Measurements from ENCODE around the gene TPRN. TPM values are rescaled to one million over a fixed set of nuclear protein-coding genes. Genes with fewer than 3 reads are reported as not detected.

Gene TPRN
- total and polyA plus RNA-seq, 2 of the 4 experiments (the other 2 are of a cell fraction) = 1.8 to 5.3 TPM

DNA sequence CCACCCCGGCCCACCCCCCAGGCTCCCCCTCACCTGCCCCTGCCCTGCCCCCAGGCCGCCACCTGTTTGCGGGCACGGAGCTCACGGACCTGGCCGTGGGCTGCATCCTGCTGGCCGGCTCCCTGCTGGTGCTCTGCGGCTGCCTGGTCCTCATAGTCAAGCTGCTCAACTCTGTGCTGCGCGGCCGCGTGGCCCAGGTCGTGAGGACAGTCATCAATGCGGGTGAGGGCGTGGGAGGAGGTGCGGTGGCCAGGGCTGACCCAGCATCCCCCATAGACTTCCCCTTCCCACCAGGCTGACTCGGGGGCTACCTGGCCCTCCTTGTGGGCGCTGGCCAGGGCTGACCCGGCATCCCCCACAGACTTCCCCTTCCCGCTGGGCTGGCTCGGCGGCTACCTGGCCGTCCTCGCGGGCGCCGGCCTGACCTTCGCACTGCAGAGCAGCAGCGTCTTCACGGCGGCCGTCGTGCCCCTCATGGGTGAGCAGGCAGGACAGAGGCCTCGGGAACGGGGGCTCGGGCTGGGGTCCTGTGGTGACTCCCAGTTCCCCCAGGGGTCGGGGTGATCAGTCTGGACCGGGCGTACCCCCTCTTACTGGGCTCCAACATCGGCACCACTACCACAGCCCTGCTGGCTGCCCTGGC is 33.6 kb upstream of the TPRN start:
- Histone ChIP-seq H2AK9ac (replicated peaks; ENCODE audit: low read depth, low read length, poor library complexity) (no peak overlapping the region), H3K79me1 (ENCODE audit: low read depth in 1 of 2, low read length in 2 of 2) (peaks cover 8 to 27% of the 10 kb centered on the region in 2 experiments; a peak in 3 of 4 replicates), H2BK5ac (ENCODE audit: low read depth, low read length, poor library complexity, severe bottlenecking) (no peak overlapping the region), H4K5ac (ENCODE audit: low read depth, low read length) (no peak overlapping the region), H2AK5ac (ENCODE audit: low read depth, low read length) (no peak overlapping the region), H3K9me3 (ENCODE audit: control insufficient read depth, insufficient read depth, low read length) (no peaks in the 10 kb centered on the region), H3K18ac (ENCODE audit: low read depth, low read length) (no peak overlapping the region), H3K4me2 (ENCODE audit: low read depth, low read length) (no peak overlapping the region), H3K4me1 (ENCODE audit: control insufficient read depth, insufficient read depth, low read length) (peaks cover 5% of the 10 kb centered on the region; the same call in 1 of the 2 replicates), H3K27me3 (ENCODE audit: control insufficient read depth, insufficient read depth, low read length) (peaks cover 1% of the 10 kb centered on the region; the same call in 1 of the 2 replicates), H3K14ac (replicated peaks; ENCODE audit: low read depth, low read length) (no peak overlapping the region), H3K4me3 (ENCODE audit: insufficient read depth, low read depth, low read length) (no peak overlapping the region), H3K36me3 (ENCODE audit: control insufficient read depth, insufficient read depth, low read length) (no peaks in the 10 kb centered on the region), H2BK15ac (ENCODE audit: low read depth, low read length) (no peak overlapping the region), H2BK20ac (ENCODE audit: low read depth, low read length) (no peak overlapping the region), H2BK120ac (ENCODE audit: low read depth, low read length) (no peak overlapping the region), H2AFZ (replicated peaks; ENCODE audit: low read length, poor library complexity) (no peak overlapping the region), H4K20me1 (ENCODE audit: insufficient read depth, low read length) (peaks cover 6% of the 10 kb centered on the region; the same call in 1 of the 2 replicates), H3K9me1 (ENCODE audit: insufficient read depth, low read length) (no peaks in the 10 kb centered on the region), H3K23ac (ENCODE audit: low read depth, low read length) (no peak overlapping the region), H4K8ac (ENCODE audit: low read depth in 2 of 2, low read length in 2 of 2) (no peak overlapping the region), H4K91ac (ENCODE audit: insufficient read depth, low read depth, low read length) (no peak overlapping the region), H3K56ac (ENCODE audit: extremely low read depth, insufficient read depth, low read length) (no peak overlapping the region), H3K27ac (ENCODE audit: insufficient read depth, low read length) (no peak overlapping the region), H3K9ac (ENCODE audit: low read depth, low read length) (no peak overlapping the region), H3K4ac (ENCODE audit: low read depth, low read length) (no peak overlapping the region)
- in situ Hi-C loops (cut with MboI; ENCODE audit: low sequenced_read_pairs) (no loop called here), intact Hi-C loops (cut with micrococcal nuclease) (no loop called here), dilution Hi-C loops (cut with HindIII; ENCODE audit: low sequenced_read_pairs, unreplicated experiment) (no loop called here)
- no TSS peak for BruUV-seq (replicated peaks)
- CTCF ChIA-PET = no interaction called here
- no peak for TF ChIP-seq CEBPB (IDR thresholded peaks at IDR 0.05; ENCODE audit: low read depth, low read length)
- TF ChIP-seq MXI1 (IDR thresholded peaks at IDR 0.05; ENCODE audit: borderline replicate concordance, low read depth, low read length) = no peak
- no peak for TF ChIP-seq SMC3 (IDR thresholded peaks at IDR 0.05; ENCODE audit: low read depth, low read length)
- TF ChIP-seq MAFK (IDR thresholded peaks at IDR 0.05; ENCODE audit: low read depth, low read length) = no peak
- no peak for TF ChIP-seq CTCF (conservative IDR thresholded peaks at IDR 0.05; ENCODE audit: low read depth, low read length)
- no peak for TF ChIP-seq MAZ (IDR thresholded peaks at IDR 0.05; ENCODE audit: borderline replicate concordance, low read depth, low read length)
- no peak for TF ChIP-seq FOS (IDR thresholded peaks at IDR 0.05; ENCODE audit: low read depth, low read length)
- no peak for TF ChIP-seq NFE2L2 (IDR thresholded peaks at IDR 0.05; ENCODE audit: low read depth, low read length)
- TF ChIP-seq ELK1 (IDR thresholded peaks at IDR 0.05; ENCODE audit: borderline replicate concordance, low read depth, low read length) = no peak
- TF ChIP-seq BHLHE40 (IDR thresholded peaks at IDR 0.05; ENCODE audit: low read depth, low read length) = no peak
- no peak for TF ChIP-seq RCOR1 (IDR thresholded peaks at IDR 0.05; ENCODE audit: insufficient replicate concordance, low read length)
- POLR2A ChIA-PET (ENCODE audit: unreplicated experiment) = no interaction called here
- ATAC-seq (ENCODE audit: low read depth) (no peak), DNase-seq (no peak)
- WGBS, 2 experiments (ENCODE audit: extremely low coverage in 2 of 2, insufficient read length in 1 of 2) = 66% methylated on average over 13 of the region's 40 CpGs; no CpG with 5 or more reads in 1 of the 2 experiments
